ENCODE measurements around the gene ATF7IP. TPM values are rescaled to one million over a fixed set of nuclear protein-coding genes. Genes with fewer than 3 reads are reported as not detected.

The ATF7IP gene
- total and polyA plus RNA-seq, 2 donors, result 23.9 to 28.0 TPM

GRCh38 chr12:14521822-14522221 lies 156.3 kb downstream of the ATF7IP start:
- peaks cover 0 to 3% of the 10 kb centered on the region in 2 donors for H3K9me3 ChIP-seq (ENCODE audit: control insufficient read depth in 2 of 2, insufficient read depth in 1 of 2, low read length in 1 of 2)
- no peak for DNase-seq (ENCODE audit: low read depth in 6 of 9, low spot score in 9 of 9)
- H3K4me3 ChIP-seq (ENCODE audit: low read length in 2 of 2), result no peak overlapping the region
- no peaks in the 10 kb centered on the region for H3K36me3 ChIP-seq (ENCODE audit: control insufficient read depth in 2 of 2, insufficient read depth in 2 of 2, low read length in 1 of 2)
- H3K27ac ChIP-seq (ENCODE audit: low read depth in 1 of 2, low read length in 1 of 2), result no peak overlapping the region
- H3K27me3 ChIP-seq (ENCODE audit: control insufficient read depth in 2 of 2, insufficient read depth in 1 of 2, low read length in 1 of 2), result no peaks in the 10 kb centered on the region
- H3K4me1 ChIP-seq (ENCODE audit: control insufficient read depth in 2 of 2, insufficient read depth in 2 of 2, low read length in 2 of 2), result no peaks in the 10 kb centered on the region

- Histone ChIP-seq H3K27me3 (ENCODE audit: control insufficient read depth in 2 of 2, insufficient read depth in 1 of 2, low read length in 1 of 2) (no peaks in the 10 kb centered on the region), H3K4me3 (ENCODE audit: low read length in 2 of 2) (no peak overlapping the region), H3K4me1 (ENCODE audit: control insufficient read depth in 2 of 2, insufficient read depth in 2 of 2, low read length in 2 of 2) (no peaks in the 10 kb centered on the region), H3K36me3 (ENCODE audit: control insufficient read depth in 2 of 2, insufficient read depth in 2 of 2, low read length in 1 of 2) (no peaks in the 10 kb centered on the region), H3K9me3 (ENCODE audit: control insufficient read depth in 2 of 2, insufficient read depth in 1 of 2, low read length in 1 of 2) (peaks cover 0 to 2% of the 10 kb centered on the region in 2 donors), H3K27ac (ENCODE audit: low read depth in 1 of 2, low read length in 1 of 2) (no peak overlapping the region)
- whole genome bisulfite sequencing, result 98% methylated on average over 2 of the region's 2 CpGs
- no peak for DNase-seq (ENCODE audit: low read depth in 6 of 9, low spot score in 9 of 9)
Observed at GRCh38 chr12:14525964-14526363, 160.5 kb downstream of the ATF7IP start.

- no peaks in the 10 kb centered on the region for H3K4me1 ChIP-seq (ENCODE audit: control insufficient read depth in 2 of 2, insufficient read depth in 2 of 2, low read length in 2 of 2)
- H3K9me3 ChIP-seq (ENCODE audit: control insufficient read depth in 2 of 2, insufficient read depth in 1 of 2, low read length in 1 of 2), result no peaks in the 10 kb centered on the region
- no peak for DNase-seq (ENCODE audit: low read depth in 6 of 9, low spot score in 9 of 9)
- WGBS, result 95% methylated on average over 10 of the region's 10 CpGs
- H3K27me3 ChIP-seq (ENCODE audit: control insufficient read depth in 2 of 2, insufficient read depth in 1 of 2, low read length in 1 of 2), result no peaks in the 10 kb centered on the region
- no peak overlapping the region for H3K27ac ChIP-seq (ENCODE audit: low read depth in 1 of 2, low read length in 1 of 2)
- H3K36me3 ChIP-seq (ENCODE audit: control insufficient read depth in 2 of 2, insufficient read depth in 2 of 2, low read length in 1 of 2), result no peaks in the 10 kb centered on the region
- no peak overlapping the region for H3K4me3 ChIP-seq (ENCODE audit: low read length in 2 of 2)
Observed at GRCh38 chr12:14532152-14532551, 166.7 kb downstream of the ATF7IP start.

- WGBS, result 96% methylated on average over 5 of the region's 5 CpGs
- Histone ChIP-seq H3K36me3 (ENCODE audit: control insufficient read depth in 2 of 2, insufficient read depth in 2 of 2, low read length in 1 of 2) (no peaks in the 10 kb centered on the region), H3K27ac (ENCODE audit: low read depth in 1 of 2, low read length in 1 of 2) (no peak overlapping the region), H3K4me3 (ENCODE audit: low read length in 2 of 2) (no peak overlapping the region), H3K27me3 (ENCODE audit: control insufficient read depth in 2 of 2, insufficient read depth in 1 of 2, low read length in 1 of 2) (no peaks in the 10 kb centered on the region), H3K9me3 (ENCODE audit: control insufficient read depth in 2 of 2, insufficient read depth in 1 of 2, low read length in 1 of 2) (no peaks in the 10 kb centered on the region), H3K4me1 (ENCODE audit: control insufficient read depth in 2 of 2, insufficient read depth in 2 of 2, low read length in 2 of 2) (no peaks in the 10 kb centered on the region)
- no peak for DNase-seq (ENCODE audit: low read depth in 6 of 9, low spot score in 9 of 9)
Observed at GRCh38 chr12:14537088-14537487, 171.6 kb downstream of the ATF7IP start.

GRCh38 chr12:14540801-14541462 lies 175.4 kb downstream of the ATF7IP start:
- H3K9me3 ChIP-seq (ENCODE audit: control insufficient read depth in 2 of 2, insufficient read depth in 1 of 2, low read length in 1 of 2), result no peaks in the 10 kb centered on the region
- no peak overlapping the region for H3K4me3 ChIP-seq (ENCODE audit: low read length in 2 of 2)
- H3K36me3 ChIP-seq (ENCODE audit: control insufficient read depth in 2 of 2, insufficient read depth in 2 of 2, low read length in 1 of 2), result no peaks in the 10 kb centered on the region
- H3K27me3 ChIP-seq (ENCODE audit: control insufficient read depth in 2 of 2, insufficient read depth in 1 of 2, low read length in 1 of 2), result no peaks in the 10 kb centered on the region
- H3K27ac ChIP-seq (ENCODE audit: low read depth in 1 of 2, low read length in 1 of 2), result no peak overlapping the region
- DNase-seq (ENCODE audit: low read depth in 6 of 9, low spot score in 9 of 9), result no peak
- H3K4me1 ChIP-seq (ENCODE audit: control insufficient read depth in 2 of 2, insufficient read depth in 2 of 2, low read length in 2 of 2), result no peaks in the 10 kb centered on the region
- WGBS, result 85% methylated on average over 4 of the region's 4 CpGs

GRCh38 chr12:14545144-14546124 lies 180.0 kb downstream of the ATF7IP start:
- Histone ChIP-seq H3K27me3 (ENCODE audit: control insufficient read depth in 2 of 2, insufficient read depth in 1 of 2, low read length in 1 of 2) (no peaks in the 10 kb centered on the region), H3K4me3 (ENCODE audit: low read length in 2 of 2) (no peak overlapping the region), H3K9me3 (ENCODE audit: control insufficient read depth in 2 of 2, insufficient read depth in 1 of 2, low read length in 1 of 2) (no peaks in the 10 kb centered on the region), H3K27ac (ENCODE audit: low read depth in 1 of 2, low read length in 1 of 2) (no peak overlapping the region), H3K36me3 (ENCODE audit: control insufficient read depth in 2 of 2, insufficient read depth in 2 of 2, low read length in 1 of 2) (no peaks in the 10 kb centered on the region), H3K4me1 (ENCODE audit: control insufficient read depth in 2 of 2, insufficient read depth in 2 of 2, low read length in 2 of 2) (no peaks in the 10 kb centered on the region)
- 93% methylated on average over 7 of the region's 7 CpGs for WGBS
- no peak for DNase-seq (ENCODE audit: low read depth in 6 of 9, low spot score in 9 of 9)

GRCh38 chr12:14547571-14547970 lies 182.1 kb downstream of the ATF7IP start:
- no peak for DNase-seq (ENCODE audit: low read depth in 6 of 9, low spot score in 9 of 9)
- H3K4me1 ChIP-seq (ENCODE audit: control insufficient read depth in 2 of 2, insufficient read depth in 2 of 2, low read length in 2 of 2), result no peaks in the 10 kb centered on the region
- no peaks in the 10 kb centered on the region for H3K36me3 ChIP-seq (ENCODE audit: control insufficient read depth in 2 of 2, insufficient read depth in 2 of 2, low read length in 1 of 2)
- no peak overlapping the region for H3K27ac ChIP-seq (ENCODE audit: low read depth in 1 of 2, low read length in 1 of 2)
- no peaks in the 10 kb centered on the region for H3K27me3 ChIP-seq (ENCODE audit: control insufficient read depth in 2 of 2, insufficient read depth in 1 of 2, low read length in 1 of 2)
- no peak overlapping the region for H3K4me3 ChIP-seq (ENCODE audit: low read length in 2 of 2)
- WGBS, result 95% methylated on average over 4 of the region's 4 CpGs
- H3K9me3 ChIP-seq (ENCODE audit: control insufficient read depth in 2 of 2, insufficient read depth in 1 of 2, low read length in 1 of 2), result no peaks in the 10 kb centered on the region

- H3K27ac ChIP-seq (ENCODE audit: low read depth in 1 of 2, low read length in 1 of 2), result no peak overlapping the region
- no peak for DNase-seq (ENCODE audit: low read depth in 6 of 9, low spot score in 9 of 9)
- WGBS, result 95% methylated on average over 6 of the region's 6 CpGs
- H3K9me3 ChIP-seq (ENCODE audit: control insufficient read depth in 2 of 2, insufficient read depth in 1 of 2, low read length in 1 of 2), result no peaks in the 10 kb centered on the region
- no peaks in the 10 kb centered on the region for H3K4me1 ChIP-seq (ENCODE audit: control insufficient read depth in 2 of 2, insufficient read depth in 2 of 2, low read length in 2 of 2)
- no peaks in the 10 kb centered on the region for H3K36me3 ChIP-seq (ENCODE audit: control insufficient read depth in 2 of 2, insufficient read depth in 2 of 2, low read length in 1 of 2)
- no peaks in the 10 kb centered on the region for H3K27me3 ChIP-seq (ENCODE audit: control insufficient read depth in 2 of 2, insufficient read depth in 1 of 2, low read length in 1 of 2)
- no peak overlapping the region for H3K4me3 ChIP-seq (ENCODE audit: low read length in 2 of 2)
Observed at GRCh38 chr12:14548609-14549008, 183.1 kb downstream of the ATF7IP start.
